Measurements from ENCODE around the gene PPP1R12B.
"Not testable (repeated sequence)": the region's sequence is repeated elsewhere in the genome, so short reads cannot be mapped to it uniquely, and the experiment has no call there.

Gene PPP1R12B

GRCh38 chr1:202584707-202585589, 236.4 kb downstream of the PPP1R12B start:
- no peak for DNase-seq (ENCODE audit: low spot score)

DNA sequence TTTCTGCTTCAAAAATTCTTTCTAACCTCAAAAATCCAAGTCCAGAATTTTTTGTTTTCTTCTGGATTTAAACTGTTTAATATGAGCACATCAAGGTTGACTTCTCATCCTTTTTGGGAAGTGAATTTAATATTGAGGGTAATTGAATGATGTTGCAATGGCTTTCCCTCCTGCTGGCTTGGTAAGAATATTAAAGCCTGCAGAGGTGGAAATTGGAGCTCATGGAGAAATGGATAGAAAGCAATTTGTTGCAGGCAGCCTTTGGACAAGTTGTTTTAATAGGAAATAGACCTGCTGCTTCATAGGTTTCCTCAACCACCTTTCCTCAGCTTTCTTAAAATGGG, 237.1 kb downstream of the PPP1R12B start:
- no peak for DNase-seq (ENCODE audit: low spot score)

DNA sequence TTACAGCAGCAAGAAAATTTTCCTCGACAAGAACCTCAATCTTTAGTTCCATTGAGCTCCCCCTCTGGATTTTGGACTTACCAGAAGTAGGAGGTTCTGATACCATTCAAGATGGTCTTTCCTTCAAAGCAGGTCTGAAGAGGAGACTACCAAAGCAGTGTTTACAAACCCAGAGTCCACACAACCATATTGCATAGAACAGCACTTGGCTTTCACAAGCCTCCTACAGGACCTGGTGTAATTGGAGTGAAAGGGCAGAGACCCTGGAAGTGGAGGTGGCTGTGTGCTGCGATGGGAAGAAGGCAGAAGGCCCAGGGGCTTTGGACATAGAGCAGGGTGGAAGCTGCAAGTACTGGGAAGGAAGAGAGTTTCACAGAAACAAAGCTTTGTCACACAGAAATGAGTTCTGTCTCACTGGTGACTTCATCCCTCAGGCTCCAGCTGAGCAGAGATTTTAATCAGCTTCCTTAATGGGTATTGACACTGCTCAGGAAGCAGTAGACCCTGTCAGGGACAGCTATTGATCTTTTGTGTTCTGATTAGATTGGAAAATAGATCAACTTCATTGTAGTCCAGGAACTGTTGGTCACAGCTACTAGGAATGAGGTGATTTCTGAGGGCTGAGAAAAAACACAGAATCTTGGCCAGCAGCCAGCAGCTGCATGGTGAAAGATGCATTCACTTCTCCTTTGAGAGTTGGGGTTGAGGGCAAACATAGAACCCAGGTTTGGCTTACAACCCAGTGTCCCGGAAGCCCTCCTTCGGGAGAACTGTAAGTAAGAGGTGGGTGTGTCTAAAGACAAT, 237.7 kb downstream of the PPP1R12B start:
- no peak for DNase-seq (ENCODE audit: low spot score)

GRCh38 chr1:202586871-202587270, 238.4 kb downstream of the PPP1R12B start:
- no peak for DNase-seq (ENCODE audit: low spot score)

GRCh38 chr1:202587859-202588485, 239.5 kb downstream of the PPP1R12B start:
- DNase-seq (ENCODE audit: low spot score), result no peak

GRCh38 chr1:202588503-202589189, 240.1 kb downstream of the PPP1R12B start:
- no peak for DNase-seq (ENCODE audit: low spot score)

- DNase-seq (ENCODE audit: low spot score), result no peak
These were observed 240.9 kb downstream of the PPP1R12B start for GRCh38 chr1:202589190-202589930.

- DNase-seq (ENCODE audit: low spot score), result no peak
These were observed 241.6 kb downstream of the PPP1R12B start for GRCh38 chr1:202590126-202590525.

DNA sequence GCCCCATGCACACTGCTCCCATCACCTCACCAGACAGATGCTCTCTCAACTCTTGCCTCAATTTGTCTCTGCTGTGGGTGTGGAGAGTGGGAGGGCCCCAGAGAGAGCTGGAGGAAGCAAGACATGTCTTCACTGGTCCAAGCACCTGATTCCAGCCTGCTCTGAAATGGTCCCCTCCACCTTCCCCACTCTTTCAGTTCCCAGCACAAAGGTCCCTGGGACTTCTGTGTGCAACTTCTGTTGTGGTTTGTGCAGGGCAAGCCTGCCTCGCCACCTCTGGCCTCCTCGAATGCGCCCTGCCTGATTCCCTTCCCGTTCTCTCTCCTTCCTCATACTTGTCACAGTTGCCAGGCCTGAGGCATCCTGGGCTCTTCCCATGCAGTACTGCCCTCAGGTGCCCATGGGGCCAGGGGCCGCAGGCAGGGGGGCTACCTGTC, 242.5 kb downstream of the PPP1R12B start:
- no peak for DNase-seq (ENCODE audit: low spot score)

DNA sequence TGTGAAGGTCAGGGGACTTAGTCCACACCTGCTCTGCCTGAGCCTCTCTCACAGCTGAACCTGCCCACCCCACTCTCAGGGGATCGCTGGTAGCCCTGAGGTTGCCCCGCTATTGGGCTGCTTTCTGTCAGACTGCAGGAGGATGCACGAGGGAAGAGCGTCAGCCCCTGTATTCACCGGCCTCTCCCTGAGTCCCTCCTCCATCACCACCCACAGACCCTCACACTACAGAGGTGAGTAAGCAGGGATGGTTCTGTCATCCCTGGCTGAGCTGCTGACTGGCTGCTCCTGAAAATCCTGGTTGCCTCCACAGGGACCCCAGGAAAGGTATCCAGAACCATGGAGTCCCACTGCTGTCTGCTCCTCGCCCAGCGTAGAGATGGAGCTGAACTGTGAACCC, 243.0 kb downstream of the PPP1R12B start:
- DNase-seq (ENCODE audit: low spot score), result no peak

DNA sequence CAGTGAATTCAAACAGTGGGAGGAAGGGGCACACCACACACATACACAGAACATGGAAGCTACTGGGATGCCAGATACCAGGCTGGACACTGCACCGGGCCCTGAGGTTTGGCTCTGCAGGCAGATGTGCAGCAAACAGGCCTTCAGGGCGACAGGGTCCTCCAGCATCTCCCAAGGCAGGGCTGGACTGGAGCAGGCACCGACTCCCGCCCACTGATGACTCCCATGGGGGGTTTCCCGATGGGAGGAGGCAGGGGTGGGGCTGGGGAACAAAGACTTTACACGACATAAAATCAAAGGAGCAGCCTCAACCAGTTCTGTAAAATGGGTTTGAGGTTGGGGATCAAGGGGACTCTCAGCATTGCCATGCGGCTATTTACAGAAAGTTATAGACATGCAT, 243.6 kb downstream of the PPP1R12B start:
- no peak for DNase-seq (ENCODE audit: low spot score)

DNA sequence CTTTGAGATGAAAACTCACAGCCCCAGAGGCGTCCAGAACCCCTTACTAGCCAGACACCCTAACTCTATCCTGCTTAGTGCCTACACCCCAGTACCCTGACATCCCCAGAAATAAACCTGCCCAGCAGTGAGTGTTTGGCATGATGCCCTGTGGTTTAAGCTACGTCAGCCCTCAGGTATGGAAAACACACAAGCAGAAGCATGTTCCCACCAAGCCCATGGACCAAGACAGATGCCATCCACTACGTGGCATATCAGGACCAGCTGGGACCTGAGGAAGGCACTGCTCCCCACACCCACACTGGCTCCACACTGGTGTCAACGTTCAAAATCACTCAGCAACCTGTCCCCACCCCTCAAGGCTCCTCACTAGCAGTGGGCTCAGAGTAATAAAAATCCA, 245.3 kb downstream of the PPP1R12B start:
- DNase-seq (ENCODE audit: low spot score), result no peak

- DNase-seq (ENCODE audit: low spot score), result no peak
These were observed 248.1 kb downstream of the PPP1R12B start for GRCh38 chr1:202596638-202597037.

- DNase-seq (ENCODE audit: low spot score), result no peak
These were observed 248.7 kb downstream of the PPP1R12B start for GRCh38 chr1:202597090-202597761.

DNA sequence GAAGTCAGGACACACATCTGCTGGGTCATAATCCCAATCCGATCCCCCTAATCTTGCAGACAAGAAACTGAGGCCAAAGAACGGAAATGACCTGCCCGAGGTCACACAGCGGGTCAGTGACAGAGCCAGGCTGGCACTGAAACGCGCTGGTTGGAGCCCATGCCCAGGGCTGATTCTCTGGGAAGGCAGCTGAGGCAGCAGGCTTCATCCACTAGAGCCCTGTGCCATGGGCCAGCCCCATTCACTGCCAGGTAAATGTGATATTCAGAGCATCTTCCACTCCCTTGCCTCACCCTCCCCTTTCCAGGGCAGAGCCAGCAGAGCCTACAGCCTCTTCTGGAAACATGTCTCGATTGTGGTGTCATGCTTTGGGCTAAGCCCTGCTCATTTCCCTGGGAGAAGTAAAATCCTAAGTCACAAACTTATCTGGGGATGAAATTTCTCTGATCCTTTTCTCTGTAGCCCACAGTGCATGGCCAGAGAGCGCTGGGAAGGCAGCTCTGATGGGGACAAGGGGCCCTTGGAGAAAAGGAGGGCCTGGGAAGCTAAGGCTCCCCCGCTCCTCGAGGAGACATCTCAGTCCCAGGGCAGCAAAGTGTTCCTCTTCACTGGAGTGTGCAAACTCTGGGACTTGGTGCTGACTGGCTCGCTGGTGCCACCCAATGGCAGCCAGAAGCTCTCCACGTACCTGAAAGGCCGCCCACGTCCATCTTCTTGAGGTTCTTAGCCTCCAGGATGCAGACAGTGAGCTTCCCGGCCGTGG, 251.4 kb downstream of the PPP1R12B start:
- DNase-seq (ENCODE audit: low spot score), result peak; percentile 5

- DNase-seq (ENCODE audit: low spot score), result no peak
These were observed 252.0 kb downstream of the PPP1R12B start for GRCh38 chr1:202600432-202601041.

DNA sequence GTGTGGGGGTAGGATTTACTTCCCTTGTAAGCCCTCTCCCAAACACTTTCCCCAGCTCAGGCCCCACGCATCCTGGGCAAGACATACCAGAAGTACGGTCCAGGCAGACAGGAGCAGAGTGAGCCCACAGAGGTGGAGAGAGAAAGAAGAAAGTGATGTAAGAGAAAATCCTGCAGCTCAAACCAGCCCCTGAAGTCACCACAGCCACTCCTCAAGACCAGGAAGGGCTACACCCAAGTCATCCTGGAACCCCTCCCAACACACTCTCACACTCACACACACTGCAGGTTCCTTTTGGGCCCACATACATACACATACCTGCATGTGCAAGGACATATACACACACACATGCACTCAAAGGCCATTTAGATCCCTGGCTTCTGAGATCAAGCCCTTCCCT, 254.9 kb downstream of the PPP1R12B start:
- no peak for DNase-seq (ENCODE audit: low spot score)

DNA sequence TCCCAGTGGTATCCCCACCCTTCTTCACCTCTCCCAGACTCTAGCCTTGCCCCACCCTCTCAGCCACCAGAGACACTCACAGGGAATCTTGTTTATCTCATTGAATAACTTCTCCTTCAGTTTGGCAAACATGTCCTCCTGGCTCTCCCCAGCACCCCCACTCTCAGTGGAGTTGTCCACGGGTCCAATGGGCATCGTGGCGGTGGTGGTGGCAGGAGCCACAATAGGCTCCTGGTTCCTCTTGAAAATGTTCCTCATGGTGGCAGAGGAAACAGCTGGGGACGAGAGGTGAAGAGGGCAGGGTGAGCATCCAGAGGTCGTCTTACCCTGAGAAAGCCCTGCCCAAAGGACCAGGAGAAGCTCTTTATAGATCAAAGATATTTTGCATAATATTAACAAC, 257.0 kb downstream of the PPP1R12B start:
- DNase-seq (ENCODE audit: low spot score), result no peak

DNA sequence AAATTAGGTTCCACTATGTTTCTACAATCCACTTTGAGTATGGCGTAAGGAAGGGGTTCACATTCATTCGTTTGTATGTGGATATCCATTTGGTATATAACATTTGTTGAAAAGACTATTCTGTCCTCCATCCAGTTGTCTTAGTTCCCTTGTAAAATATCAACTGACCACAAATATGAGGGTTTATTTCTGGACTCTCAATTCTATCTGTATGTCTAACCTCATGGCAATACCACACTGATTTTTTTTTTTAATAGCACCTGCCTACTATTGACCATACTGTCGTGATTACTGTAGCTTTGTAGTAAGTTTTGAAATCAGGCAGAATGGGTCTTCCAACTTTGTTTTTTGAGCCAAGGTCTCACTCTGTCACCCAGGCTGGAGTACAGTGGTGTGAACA, 263.5 kb downstream of the PPP1R12B start:
- not testable (repeated sequence) for DNase-seq (ENCODE audit: low spot score)

DNA sequence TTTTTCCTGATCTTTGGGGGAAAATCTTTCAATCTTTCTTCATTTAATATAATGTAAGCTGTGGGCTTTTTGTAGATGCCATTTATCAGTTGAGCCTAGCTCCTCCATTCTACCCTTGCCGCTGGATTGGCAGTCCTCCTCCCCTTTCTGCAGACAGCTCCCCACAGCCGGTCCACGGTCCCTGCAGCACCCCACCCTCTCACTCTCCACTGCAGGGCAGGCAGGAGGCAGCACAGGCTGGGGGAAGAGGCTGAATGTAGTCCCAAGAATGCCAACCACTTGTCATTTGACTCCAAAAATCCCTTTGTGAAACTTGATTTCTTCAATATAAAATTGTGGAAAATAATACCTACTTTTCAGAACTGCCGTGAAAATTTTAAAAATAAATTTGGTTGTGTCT, 265.1 kb downstream of the PPP1R12B start:
- no peak for DNase-seq (ENCODE audit: low spot score)
